Measurements from ENCODE around the gene CCDC24. TPM values are rescaled to one million over a fixed set of nuclear protein-coding genes. Genes with fewer than 3 reads are reported as not detected.

CCDC24 gene
- total RNA-seq, 4 donors from 2014 or later: 12.4 to 18.2 (median 15.7) TPM

GRCh38 chr1:44045064-44045463 is 53.7 kb downstream of the CCDC24 start:
- Histone ChIP-seq H3K36me3 (no peaks in the 10 kb centered on the region), H3K9me3 (no peaks in the 10 kb centered on the region), H3K4me3 (no peak overlapping the region), H3K27me3 (no peaks in the 10 kb centered on the region), H3K4me1 (no peaks in the 10 kb centered on the region), H3K27ac (no peak overlapping the region)
- DNase-seq: no peak
- TF ChIP-seq POLR2A (IDR thresholded peaks at IDR 0.05) (no peak), CTCF (IDR thresholded peaks at IDR 0.05) (no peak)

Other genes with a start within 250 kb of the CCDC24 start
- gene ARTN, start 57.8 kb upstream of the CCDC24 start, total RNA-seq: under 1 TPM in 1 of 4 donors, not detected in 3; 0.94 TPM
- 10 to 100 TPM in 3 of 4 donors, 1 to 10 TPM in 1; 9.1 to 36.5 (median 32.0) TPM for gene IPO13, start 44.6 kb upstream of the CCDC24 start, total RNA-seq
- 100 to 1,000 TPM in 1 of 4 donors, 10 to 100 TPM in 3; 16.6 to 106 (median 38.6) TPM for gene DPH2, start 21.6 kb upstream of the CCDC24 start, total RNA-seq
- gene ATP6V0B, start 16.6 kb upstream of the CCDC24 start, total RNA-seq: 100 to 1,000 TPM in 2 of 4 donors, 10 to 100 TPM in 2; 87.5 to 218 (median 122) TPM
- 10 to 100 TPM in 3 of 4 donors, 1 to 10 TPM in 1; 8.2 to 28.9 (median 22.2) TPM for gene B4GALT2, start 12.4 kb upstream of the CCDC24 start, total RNA-seq
- 10 to 100 TPM in 2 of 4 donors, 1 to 10 TPM in 2; 8.8 to 19.0 (median 11.5) TPM for gene SLC6A9, start 39.9 kb downstream of the CCDC24 start, total RNA-seq
- gene KLF17, start 127.2 kb downstream of the CCDC24 start, total RNA-seq: not detected
- not detected for gene KLF18, start 150.0 kb downstream of the CCDC24 start, total RNA-seq
- 100 to 1,000 TPM in 3 of 4 donors, 10 to 100 TPM in 1; 79.2 to 149 (median 113) TPM for gene DMAP1, start 221.9 kb downstream of the CCDC24 start, total RNA-seq

Data from Peyer's patch (tissue), 4 donors.